B cell (primary cell): Measurements from ENCODE around the gene PODN. TPM values are rescaled to one million over a fixed set of nuclear protein-coding genes. Genes with fewer than 3 reads are reported as not detected.

ENCODE experiments used
- ATAC-seq: fragments of 200-7000 bp; cut with Tn5 transposase; one replicate; pipeline ENCODE4 v1.10.0; 2021; ENCODE audit warnings: low read depth, mild to moderate bottlenecking, moderate number of reproducible peaks, moderate library complexity
- CTCF ChIA-PET: fragments of 350-600 bp; sonication (Branson Sonifier 250); formaldehyde crosslinking; loops from one replicate; lab custom pipeline; 2021; ENCODE audit warnings: antibody characterized with exemption, inconsistent platforms; lab: Charles Lee
- POLR2A ChIA-PET: fragments of 350-600 bp; sonication (Branson Sonifier 250); formaldehyde crosslinking; loops from one replicate; lab custom pipeline; 2021; ENCODE audit warnings: antibody characterized with exemption; lab: Charles Lee
- DNase-seq: peaks from one replicate; pipeline ENCODE4 v3.0.0; 2013
- H2AFZ ChIP-seq: 2 replicates; pipeline ENCODE4 v1.6.1; 2012; ENCODE audit warnings: mild to moderate bottlenecking, low read depth, low read length; ENCODE audit not compliant: insufficient read depth, poor library complexity, severe bottlenecking
- H3K27ac ChIP-seq, 2 donors: 1 replicate in 1 of 2; 2 replicates in 1 of 2; pipeline ENCODE4 v1.5.1; 2012 to 2013; ENCODE audit warnings: low read length in 2 of 2, mild to moderate bottlenecking in 2 of 2, moderate library complexity in 1 of 2
- H3K27me3 ChIP-seq, 4 experiments: fragments of 200-600 bp in 1 of 4; sonication (generic) in 1 of 4; replicated peaks in 1 of 4; 1 replicate in 2 of 4; 2 replicates in 2 of 4; pipeline versions ENCODE4 v1.6.1 to v1.7.0; 2013 to 2016; ENCODE audit warnings: low read length in 3 of 4, mild to moderate bottlenecking in 2 of 4, mixed read lengths in 1 of 4, moderate library complexity in 1 of 4; ENCODE audit not compliant: insufficient read depth in 4 of 4, control insufficient read depth in 3 of 4; ENCODE audit errors: control extremely low read depth in 1 of 4
- H3K36me3 ChIP-seq, 2 experiments: replicated peaks in 1 of 2; 1 replicate in 1 of 2; 2 replicates in 1 of 2; pipeline versions ENCODE4 v1.6.1 to v1.7.1; 2013; ENCODE audit warnings: low read length in 1 of 2; ENCODE audit not compliant: insufficient read depth in 2 of 2, control insufficient read depth in 1 of 2; ENCODE audit errors: control extremely low read depth in 1 of 2, extremely low read depth in 1 of 2
- H3K4me1 ChIP-seq, 2 donors: fragments of 200-600 bp in 1 of 2; sonication (generic) in 1 of 2; 1 replicate in 1 of 2; 2 replicates in 1 of 2; pipeline versions ENCODE4 v1.5.1 to v1.6.1; 2013 to 2017; ENCODE audit warnings: low read length in 2 of 2; ENCODE audit not compliant: control insufficient read depth in 2 of 2, insufficient read depth in 2 of 2
- H3K4me2 ChIP-seq: replicated peaks from 2 replicates; pipeline ENCODE3; 2012; ENCODE audit warnings: mild to moderate bottlenecking, low read depth, low read length; ENCODE audit not compliant: poor library complexity, severe bottlenecking
- H3K4me3 ChIP-seq, 5 experiments: fragments of 200-600 bp in 1 of 5; sonication (generic) in 1 of 5; 1 replicate in 3 of 5; 2 replicates in 2 of 5; pipeline versions ENCODE4 v1.5.1 to v1.7.0; 2011 to 2016; ENCODE audit warnings: low read length in 4 of 5, mild to moderate bottlenecking in 4 of 5, low read depth in 2 of 5, control low read depth in 1 of 5, moderate library complexity in 1 of 5; ENCODE audit not compliant: insufficient read depth in 1 of 5; ENCODE audit errors: control extremely low read depth in 1 of 5, extremely low read depth in 1 of 5
- H3K79me2 ChIP-seq: fragments of 200-600 bp; sonication (generic); one replicate; pipeline ENCODE4 v1.6.0; 2016; ENCODE audit warnings: low read length; ENCODE audit not compliant: control insufficient read depth, insufficient read depth
- H3K9ac ChIP-seq: fragments of 200-600 bp; sonication (generic); 2 replicates; pipeline ENCODE4 v1.6.1; 2017; ENCODE audit warnings: mild to moderate bottlenecking, low read length, moderate library complexity
- H3K9me3 ChIP-seq, 3 donors: one replicate each; pipeline versions ENCODE4 v1.6.1 to v1.7.1; 2013; ENCODE audit warnings: low read length in 2 of 3; ENCODE audit not compliant: control insufficient read depth in 2 of 3, insufficient read depth in 1 of 3; ENCODE audit errors: control extremely low read depth in 1 of 3
- H4K20me1 ChIP-seq: 2 replicates; pipeline ENCODE4 v1.6.0; 2012; ENCODE audit warnings: mild to moderate bottlenecking, low read length; ENCODE audit not compliant: insufficient read depth, control insufficient read depth, poor library complexity, severe bottlenecking
- H3K27ac Mint-ChIP-seq: one replicate; pipeline ENCODE4 v1.8.0; 2021; ENCODE audit warnings: mixed read lengths
- H3K27me3 Mint-ChIP-seq: one replicate; pipeline ENCODE4 v1.8.0; 2021; ENCODE audit warnings: mixed read lengths
- H3K4me1 Mint-ChIP-seq: one replicate; pipeline ENCODE4 v1.8.0; 2021; ENCODE audit warnings: mixed read lengths
- H3K4me3 Mint-ChIP-seq: one replicate; pipeline ENCODE4 v1.8.0; 2021; ENCODE audit warnings: mixed read lengths
- H3K9me3 Mint-ChIP-seq: one replicate; pipeline ENCODE4 v1.8.0; 2022; ENCODE audit warnings: mixed read lengths; ENCODE audit not compliant: insufficient read depth
- EZH2 ChIP-seq: IDR thresholded peaks from 2 replicates; pipeline ENCODE4 v1.6.1; 2012; ENCODE audit warnings: borderline replicate concordance, low read depth, mild to moderate bottlenecking, moderate library complexity, low read length; ENCODE audit not compliant: insufficient read depth, poor library complexity, severe bottlenecking
- WGBS: methylation state at CpG from one replicate; pipeline ENCODE4 v1.1.5; 2013; ENCODE audit warnings: missing lambda C conversion rate; ENCODE audit not compliant: insufficient coverage; 5-methylcytosine and 5-hydroxymethylcytosine counted together
- intact Hi-C: fragments of 100-400 bp; cut with micrococcal nuclease; formaldehyde crosslinking; loops from one replicate; pipeline ENCODE4 v1.10.0; 2022
- polyA plus RNA-seq: library from polyadenylated mRNA; depleted of rRNA; stranded (reverse); fragments of >200 nt; gene quantifications from 2 replicates; pipeline ENCODE4 v1.2.3, GENCODE V29; 2012
- total RNA-seq, 2 donors: library from RNA; stranded (reverse); fragments of 120-200 nt in 1 of 2; gene quantifications; 1 replicate in 1 of 2; 2 replicates in 1 of 2; pipeline versions ENCODE4 v1.2.3 to v1.2.4, GENCODE V29; 2013 to 2022
- TF ChIP-seq, protein P1 (sequence below): fragments of 200-600 bp; IDR thresholded peaks from one replicate; pipeline ENCODE4 v1.8.0; 2022; ENCODE audit warnings: antibody characterized with exemption, mild to moderate bottlenecking

Gene PODN
- total and polyA plus RNA-seq, 2 donors (not counting 1 experiment from before 2014, with no cell fraction given): not detected

DNA sequence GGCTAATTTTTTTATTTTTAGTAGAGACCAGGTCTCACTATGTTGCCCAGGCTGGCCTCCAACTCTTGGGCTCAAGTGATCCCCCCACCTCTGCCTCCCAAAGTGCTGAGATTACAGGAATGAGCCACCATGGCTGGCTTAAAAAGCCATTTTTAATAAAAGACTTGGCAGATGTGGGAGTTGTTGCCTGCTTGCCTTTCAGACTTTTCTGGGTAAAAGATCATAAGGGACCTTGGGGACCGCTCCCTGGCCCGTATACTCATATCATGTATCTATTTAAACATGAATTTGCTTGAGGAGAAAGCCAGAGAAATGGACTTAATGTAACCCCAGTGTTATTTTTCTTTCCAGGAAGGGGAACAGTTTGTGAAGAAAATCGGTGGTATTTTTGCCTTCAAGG is 23.4 kb upstream of the PODN start:
- Histone ChIP-seq H3K9ac (no peak overlapping the region), H3K27ac (no peak overlapping the region), H3K27me3 (no peaks in the 10 kb centered on the region), H3K4me2 (no peak overlapping the region), H3K4me1 (no peaks in the 10 kb centered on the region), H3K79me2 (no peaks in the 10 kb centered on the region), H3K36me3 (peaks cover 1 to 34% of the 10 kb centered on the region in 2 experiments), H3K9me3 (no peaks in the 10 kb centered on the region), H2AFZ (no peak overlapping the region), H4K20me1 (no peaks in the 10 kb centered on the region), H3K4me3 (no peak overlapping the region)
- intact Hi-C loops: no loop called here
- H3K4me3 Mint-ChIP-seq: no peak overlapping the region
- ATAC-seq (no peak), DNase-seq (no peak)
- no peak overlapping the region for H3K27ac Mint-ChIP-seq
- H3K27me3 Mint-ChIP-seq: no peaks in the 10 kb centered on the region
- ChIA-PET POLR2A (no interaction called here), CTCF (no interaction called here)
- TF ChIP-seq, protein P1, sequence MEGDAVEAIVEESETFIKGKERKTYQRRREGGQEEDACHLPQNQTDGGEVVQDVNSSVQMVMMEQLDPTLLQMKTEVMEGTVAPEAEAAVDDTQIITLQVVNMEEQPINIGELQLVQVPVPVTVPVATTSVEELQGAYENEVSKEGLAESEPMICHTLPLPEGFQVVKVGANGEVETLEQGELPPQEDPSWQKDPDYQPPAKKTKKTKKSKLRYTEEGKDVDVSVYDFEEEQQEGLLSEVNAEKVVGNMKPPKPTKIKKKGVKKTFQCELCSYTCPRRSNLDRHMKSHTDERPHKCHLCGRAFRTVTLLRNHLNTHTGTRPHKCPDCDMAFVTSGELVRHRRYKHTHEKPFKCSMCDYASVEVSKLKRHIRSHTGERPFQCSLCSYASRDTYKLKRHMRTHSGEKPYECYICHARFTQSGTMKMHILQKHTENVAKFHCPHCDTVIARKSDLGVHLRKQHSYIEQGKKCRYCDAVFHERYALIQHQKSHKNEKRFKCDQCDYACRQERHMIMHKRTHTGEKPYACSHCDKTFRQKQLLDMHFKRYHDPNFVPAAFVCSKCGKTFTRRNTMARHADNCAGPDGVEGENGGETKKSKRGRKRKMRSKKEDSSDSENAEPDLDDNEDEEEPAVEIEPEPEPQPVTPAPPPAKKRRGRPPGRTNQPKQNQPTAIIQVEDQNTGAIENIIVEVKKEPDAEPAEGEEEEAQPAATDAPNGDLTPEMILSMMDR: no peak
- no peak for TF ChIP-seq EZH2
- H3K9me3 Mint-ChIP-seq: no peaks in the 10 kb centered on the region
- no peaks in the 10 kb centered on the region for H3K4me1 Mint-ChIP-seq
- 100% methylated on average over 1 of the region's 3 CpGs for WGBS

DNA sequence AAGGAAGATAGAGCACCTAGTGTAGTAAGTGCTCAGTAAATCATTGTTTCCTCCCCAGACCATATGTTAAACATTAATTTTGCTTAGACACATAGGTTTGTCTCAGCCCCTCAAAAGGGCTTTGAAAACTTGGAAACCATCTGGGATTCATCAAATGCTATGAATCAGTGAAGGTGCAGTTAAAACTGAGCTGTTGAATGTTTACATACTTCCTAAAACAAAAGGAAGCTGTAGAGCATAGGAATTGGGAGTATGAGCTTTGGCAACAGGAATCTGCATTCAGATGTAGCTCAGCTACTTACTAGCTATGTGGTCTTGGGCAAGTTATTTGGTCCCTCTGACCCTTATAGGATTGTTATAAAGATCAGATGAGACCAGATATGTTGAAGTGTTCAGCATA is 18.7 kb upstream of the PODN start:
- Histone ChIP-seq H3K4me1 (no peaks in the 10 kb centered on the region), H3K9ac (no peak overlapping the region), H3K27ac (no peak overlapping the region), H3K36me3 (peaks cover 11 to 42% of the 10 kb centered on the region in 2 experiments), H3K9me3 (no peaks in the 10 kb centered on the region), H3K79me2 (no peaks in the 10 kb centered on the region), H3K4me3 (no peak overlapping the region), H3K4me2 (no peak overlapping the region), H2AFZ (no peak overlapping the region), H4K20me1 (peaks cover 4% of the 10 kb centered on the region), H3K27me3 (no peaks in the 10 kb centered on the region)
- TF ChIP-seq, protein P1: no peak
- no peak for TF ChIP-seq EZH2
- CTCF ChIA-PET: no interaction called here
- no peak overlapping the region for H3K4me3 Mint-ChIP-seq
- DNase-seq: no peak
- no peaks in the 10 kb centered on the region for H3K27me3 Mint-ChIP-seq
- ATAC-seq: no peak
- intact Hi-C loops: no loop called here
- H3K27ac Mint-ChIP-seq: no peak overlapping the region
- no peaks in the 10 kb centered on the region for H3K4me1 Mint-ChIP-seq
- POLR2A ChIA-PET: no interaction called here
- no peaks in the 10 kb centered on the region for H3K9me3 Mint-ChIP-seq
